ENCODE data around the gene CARTPT. TPM values are rescaled to one million over a fixed set of nuclear protein-coding genes. Genes with fewer than 3 reads are reported as not detected.

The CARTPT gene
- not detected for total RNA-seq
- long read RNA-seq: 0 reads

DNA sequence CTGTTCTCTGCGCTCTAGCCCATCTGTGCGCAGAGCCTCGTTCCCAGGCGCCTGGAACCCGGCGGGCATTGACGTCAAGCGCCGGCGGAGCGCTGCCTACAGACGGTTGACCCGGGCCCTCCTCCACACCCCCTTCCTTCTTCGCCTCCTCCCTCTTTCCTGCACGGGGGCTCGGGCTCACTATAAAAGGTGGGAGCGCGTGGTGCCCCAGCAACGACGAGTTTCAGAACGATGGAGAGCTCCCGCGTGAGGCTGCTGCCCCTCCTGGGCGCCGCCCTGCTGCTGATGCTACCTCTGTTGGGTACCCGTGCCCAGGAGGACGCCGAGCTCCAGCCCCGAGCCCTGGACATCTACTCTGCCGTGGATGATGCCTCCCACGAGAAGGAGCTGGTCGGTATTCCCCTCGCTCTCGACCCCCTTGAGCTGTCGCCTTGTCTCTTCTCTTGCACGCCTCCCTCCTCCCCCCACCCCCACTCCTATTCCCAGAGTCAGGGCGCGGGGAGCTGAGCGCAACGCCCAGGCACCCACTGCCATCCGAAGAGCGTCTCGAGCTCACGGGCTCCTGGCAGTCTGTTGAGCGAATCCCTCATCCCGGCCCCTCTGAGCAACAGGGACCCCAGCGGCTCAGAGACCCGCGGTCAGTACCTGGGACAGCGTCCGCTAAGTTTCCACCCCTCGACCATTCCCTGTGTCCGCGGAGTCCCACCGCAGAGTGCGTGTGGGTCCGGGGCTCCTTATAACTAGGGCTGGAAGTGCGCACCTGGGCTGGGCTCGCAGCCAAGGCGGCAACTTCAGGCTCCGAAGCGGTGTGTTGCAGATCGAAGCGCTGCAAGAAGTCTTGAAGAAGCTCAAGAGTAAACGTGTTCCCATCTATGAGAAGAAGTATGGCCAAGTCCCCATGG lies at the start of gene CARTPT:
TSS of gene CARTPT (plus strand) at position 213 of the 902 bp plus-strand sequence. CDS start at position 232, 19 bp downstream.
- Histone ChIP-seq H3K36me3 (no peaks in the 10 kb centered on the region), H3K27ac (replicated peaks) (no peak within 1 kb of the TSS), H3K4me1 (peaks cover 7% of the 10 kb centered on the region), H3K4me3 (no peak within 1 kb of the TSS), H3K27me3 (ENCODE audit: low read depth) (peaks cover 100% of the 10 kb centered on the region), H3K9me3 (replicated peaks) (no peaks in the 10 kb centered on the region)
- no peak for DNase-seq
- TF ChIP-seq, protein P1, sequence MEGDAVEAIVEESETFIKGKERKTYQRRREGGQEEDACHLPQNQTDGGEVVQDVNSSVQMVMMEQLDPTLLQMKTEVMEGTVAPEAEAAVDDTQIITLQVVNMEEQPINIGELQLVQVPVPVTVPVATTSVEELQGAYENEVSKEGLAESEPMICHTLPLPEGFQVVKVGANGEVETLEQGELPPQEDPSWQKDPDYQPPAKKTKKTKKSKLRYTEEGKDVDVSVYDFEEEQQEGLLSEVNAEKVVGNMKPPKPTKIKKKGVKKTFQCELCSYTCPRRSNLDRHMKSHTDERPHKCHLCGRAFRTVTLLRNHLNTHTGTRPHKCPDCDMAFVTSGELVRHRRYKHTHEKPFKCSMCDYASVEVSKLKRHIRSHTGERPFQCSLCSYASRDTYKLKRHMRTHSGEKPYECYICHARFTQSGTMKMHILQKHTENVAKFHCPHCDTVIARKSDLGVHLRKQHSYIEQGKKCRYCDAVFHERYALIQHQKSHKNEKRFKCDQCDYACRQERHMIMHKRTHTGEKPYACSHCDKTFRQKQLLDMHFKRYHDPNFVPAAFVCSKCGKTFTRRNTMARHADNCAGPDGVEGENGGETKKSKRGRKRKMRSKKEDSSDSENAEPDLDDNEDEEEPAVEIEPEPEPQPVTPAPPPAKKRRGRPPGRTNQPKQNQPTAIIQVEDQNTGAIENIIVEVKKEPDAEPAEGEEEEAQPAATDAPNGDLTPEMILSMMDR (IDR thresholded peaks at IDR 0.05; ENCODE audit: borderline replicate concordance): no peak
- intact Hi-C loops (cut with micrococcal nuclease): no loop called here

DNA sequence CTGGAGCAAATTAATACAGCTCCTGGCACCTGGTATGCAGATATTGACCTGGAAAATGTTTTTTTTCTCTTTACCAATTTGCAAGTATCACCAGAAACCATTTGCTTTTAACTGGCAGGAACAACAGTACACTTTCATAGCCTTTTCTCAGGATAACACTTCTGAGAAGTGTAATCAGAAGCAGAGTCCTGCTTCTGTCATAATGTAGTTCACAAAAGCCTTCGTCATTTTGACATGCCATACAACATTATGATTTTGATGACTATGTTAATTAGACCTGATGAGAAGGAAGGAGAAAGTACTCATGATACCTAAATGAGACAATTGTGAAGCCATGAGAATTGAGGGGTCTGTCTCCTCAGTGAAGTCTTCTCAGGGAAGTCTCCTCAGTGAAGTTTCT lies 41.1 kb upstream of the CARTPT start:
- Histone ChIP-seq H3K9me3 (replicated peaks) (no peaks in the 10 kb centered on the region), H3K4me3 (no peak overlapping the region), H3K36me3 (no peaks in the 10 kb centered on the region), H3K27ac (replicated peaks) (no peak overlapping the region), H3K4me1 (no peaks in the 10 kb centered on the region), H3K27me3 (ENCODE audit: low read depth) (peaks cover 36% of the 10 kb centered on the region)
- intact Hi-C loops (cut with micrococcal nuclease): no loop called here
- TF ChIP-seq, protein P1 (IDR thresholded peaks at IDR 0.05; ENCODE audit: borderline replicate concordance): no peak
- no peak for DNase-seq

DNA sequence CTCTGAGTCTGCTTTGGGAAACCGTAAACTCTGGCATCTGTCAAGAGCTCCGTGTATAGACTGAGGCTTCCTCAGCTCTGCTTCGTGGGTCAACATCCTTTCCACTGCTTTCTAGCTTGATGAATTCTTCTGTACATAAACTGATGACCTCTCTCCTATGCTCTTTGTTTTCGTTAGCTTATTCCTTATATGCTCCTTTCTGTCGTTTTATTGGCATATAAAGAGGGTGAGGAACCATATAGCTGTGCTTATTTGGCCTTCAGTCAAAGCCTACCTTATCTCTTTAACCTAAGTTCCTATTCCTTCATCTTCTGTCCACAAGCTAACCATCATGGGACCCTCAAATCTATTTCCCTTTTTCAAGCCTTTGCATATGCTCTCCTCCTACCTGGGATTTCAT lies 39.4 kb upstream of the CARTPT start:
- peaks cover 49% of the 10 kb centered on the region for H3K27me3 ChIP-seq (ENCODE audit: low read depth)
- no peak overlapping the region for H3K27ac ChIP-seq (replicated peaks)
- no peaks in the 10 kb centered on the region for H3K4me1 ChIP-seq
- no peaks in the 10 kb centered on the region for H3K36me3 ChIP-seq
- no peak overlapping the region for H3K4me3 ChIP-seq
- TF ChIP-seq, protein P1 (IDR thresholded peaks at IDR 0.05; ENCODE audit: borderline replicate concordance): no peak
- H3K9me3 ChIP-seq (replicated peaks): no peaks in the 10 kb centered on the region
- no peak for DNase-seq
- intact Hi-C loops (cut with micrococcal nuclease): no loop called here

DNA sequence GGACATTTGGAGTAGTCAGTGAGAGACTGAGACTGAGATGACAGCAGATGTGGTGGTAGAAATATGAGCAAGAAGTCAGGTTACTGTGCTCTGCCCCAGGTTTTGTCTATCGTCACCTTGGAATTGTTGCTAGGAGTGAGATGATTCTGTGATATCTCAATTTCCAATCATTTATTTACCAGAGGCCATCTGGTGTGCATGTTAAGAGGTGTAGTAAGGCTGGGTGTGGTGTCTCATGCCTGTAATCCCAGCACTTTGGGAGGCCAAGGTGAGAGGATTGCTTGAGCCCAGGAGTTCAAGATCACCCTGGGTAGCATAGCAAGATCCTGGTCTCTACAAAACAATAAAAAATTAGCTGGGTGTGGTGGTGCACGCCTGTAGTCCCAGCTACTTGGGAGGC lies 38.6 kb upstream of the CARTPT start:
- Histone ChIP-seq H3K4me1 (no peaks in the 10 kb centered on the region), H3K27me3 (ENCODE audit: low read depth) (peaks cover 54% of the 10 kb centered on the region), H3K27ac (replicated peaks) (no peak overlapping the region), H3K36me3 (no peaks in the 10 kb centered on the region), H3K9me3 (replicated peaks) (peaks cover 6% of the 10 kb centered on the region), H3K4me3 (no peak overlapping the region)
- DNase-seq: no peak
- TF ChIP-seq, protein P1 (IDR thresholded peaks at IDR 0.05; ENCODE audit: borderline replicate concordance): no peak
- intact Hi-C loops (cut with micrococcal nuclease): no loop called here

DNA sequence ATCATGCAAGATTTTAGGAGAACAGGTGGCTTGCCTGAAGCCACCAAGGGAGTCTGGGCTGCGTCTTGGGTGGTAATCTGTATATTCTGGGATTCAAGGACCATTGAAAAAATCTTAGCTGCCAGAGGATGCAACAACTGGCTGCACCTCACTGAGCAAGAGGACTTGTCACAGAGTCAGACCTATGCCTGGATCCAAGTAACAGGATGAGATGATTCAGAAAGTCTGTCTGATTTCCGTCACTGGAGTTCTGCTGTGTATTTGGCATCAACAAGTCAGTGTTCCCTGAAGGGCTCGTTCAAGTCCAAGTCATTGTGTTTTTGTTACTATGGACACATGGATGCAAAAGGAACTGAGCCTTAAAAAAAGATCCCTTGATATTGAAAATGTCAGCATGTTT lies 37.8 kb upstream of the CARTPT start:
- peaks cover 59% of the 10 kb centered on the region for H3K27me3 ChIP-seq (ENCODE audit: low read depth)
- TF ChIP-seq, protein P1 (IDR thresholded peaks at IDR 0.05; ENCODE audit: borderline replicate concordance): no peak
- no peak overlapping the region for H3K27ac ChIP-seq (replicated peaks)
- DNase-seq: no peak
- intact Hi-C loops (cut with micrococcal nuclease): no loop called here
- peaks cover 14% of the 10 kb centered on the region for H3K9me3 ChIP-seq (replicated peaks)
- no peak overlapping the region for H3K4me3 ChIP-seq
- H3K36me3 ChIP-seq: no peaks in the 10 kb centered on the region
- no peaks in the 10 kb centered on the region for H3K4me1 ChIP-seq

All from left ventricle myocardium inferior (tissue), 1 donor.